ENCODE data around the gene SNX14.

DNA sequence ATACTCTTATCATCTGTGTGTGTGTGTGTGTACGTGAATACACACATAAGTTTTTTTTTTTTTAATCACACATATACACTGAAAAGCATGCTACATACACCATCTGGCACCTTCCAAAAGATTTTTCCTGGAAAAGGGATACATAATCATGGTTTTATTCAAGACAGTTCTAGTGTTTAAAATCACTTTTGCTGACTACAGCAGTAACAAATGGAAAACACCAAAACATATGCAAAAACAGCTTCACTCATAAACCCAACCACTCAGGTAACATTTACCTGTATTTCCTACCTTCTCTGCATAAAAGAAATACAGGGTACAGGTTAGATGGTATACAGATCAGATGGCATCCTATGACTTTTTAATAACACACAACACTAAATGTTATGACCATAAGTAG lies 2.5 kb downstream of the SNX14 start:
- TF ChIP-seq, protein P1, sequence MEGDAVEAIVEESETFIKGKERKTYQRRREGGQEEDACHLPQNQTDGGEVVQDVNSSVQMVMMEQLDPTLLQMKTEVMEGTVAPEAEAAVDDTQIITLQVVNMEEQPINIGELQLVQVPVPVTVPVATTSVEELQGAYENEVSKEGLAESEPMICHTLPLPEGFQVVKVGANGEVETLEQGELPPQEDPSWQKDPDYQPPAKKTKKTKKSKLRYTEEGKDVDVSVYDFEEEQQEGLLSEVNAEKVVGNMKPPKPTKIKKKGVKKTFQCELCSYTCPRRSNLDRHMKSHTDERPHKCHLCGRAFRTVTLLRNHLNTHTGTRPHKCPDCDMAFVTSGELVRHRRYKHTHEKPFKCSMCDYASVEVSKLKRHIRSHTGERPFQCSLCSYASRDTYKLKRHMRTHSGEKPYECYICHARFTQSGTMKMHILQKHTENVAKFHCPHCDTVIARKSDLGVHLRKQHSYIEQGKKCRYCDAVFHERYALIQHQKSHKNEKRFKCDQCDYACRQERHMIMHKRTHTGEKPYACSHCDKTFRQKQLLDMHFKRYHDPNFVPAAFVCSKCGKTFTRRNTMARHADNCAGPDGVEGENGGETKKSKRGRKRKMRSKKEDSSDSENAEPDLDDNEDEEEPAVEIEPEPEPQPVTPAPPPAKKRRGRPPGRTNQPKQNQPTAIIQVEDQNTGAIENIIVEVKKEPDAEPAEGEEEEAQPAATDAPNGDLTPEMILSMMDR (IDR thresholded peaks at IDR 0.05), result no peak
- TF ChIP-seq POLR2A (IDR thresholded peaks at IDR 0.05), result no peak
